ENCODE data around the gene CD99. TPM values are rescaled to one million over a fixed set of nuclear protein-coding genes. Genes with fewer than 3 reads are reported as not detected.
A peak's percentile ranks its signal among the peaks of the same experiment; 100 is the strongest.

CD99 gene
- total RNA-seq, 4 donors from 2014 or later: 285 to 421 (median 292) TPM

DNA sequence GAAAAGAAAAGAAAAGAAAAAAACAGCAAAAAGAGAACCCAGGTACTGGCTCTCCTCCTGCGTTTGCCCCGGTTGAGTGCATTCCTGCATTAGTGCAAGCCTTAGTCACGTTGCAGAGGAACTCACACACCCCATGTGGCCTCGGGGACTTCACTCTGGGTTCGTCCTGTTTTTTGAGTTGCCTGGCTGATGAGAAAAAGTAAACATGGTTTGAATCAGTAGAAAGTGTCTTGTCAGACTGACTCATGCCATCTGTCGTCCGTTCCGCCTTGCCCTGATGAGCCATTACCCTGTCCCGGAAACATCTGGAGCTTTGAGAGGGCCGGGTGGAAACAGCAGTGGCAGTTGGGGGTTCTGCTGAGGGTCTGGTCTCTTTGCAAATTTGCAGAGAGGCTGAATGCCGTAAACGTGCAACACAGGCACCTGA, 16.3 kb downstream of the CD99 start:
- TF ChIP-seq EP300 (IDR thresholded peaks at IDR 0.05): no peak
- TF ChIP-seq POLR2AphosphoS5 (IDR thresholded peaks at IDR 0.05): peak; percentile 88
- H3K4me1 ChIP-seq: peaks cover 18 to 93% (median 50%) of the 10 kb centered on the region in 3 donors

DNA sequence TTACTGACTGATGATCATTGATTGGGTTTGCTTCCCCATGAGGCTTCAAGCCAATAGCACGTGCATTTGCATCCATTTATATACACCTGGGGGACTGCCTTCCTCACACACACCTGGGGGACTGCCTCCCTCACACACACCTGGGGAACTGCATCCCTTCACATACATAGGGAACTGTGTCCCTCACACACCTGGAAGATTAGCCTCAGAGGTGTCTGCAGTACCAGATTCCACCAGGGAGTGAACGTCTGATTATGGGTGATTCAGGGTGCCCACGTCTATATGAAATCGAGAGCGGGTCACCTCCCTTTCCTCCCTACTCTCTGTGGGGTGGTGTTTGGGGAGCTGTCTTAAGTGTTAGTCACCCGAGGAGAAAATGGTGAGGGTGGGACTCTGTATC, 16.9 kb downstream of the CD99 start:
- no peak for ATAC-seq
- Histone ChIP-seq H3K27ac (peak overlapping the region in 2 of 4 donors; percentile 67 to 69), H3K4me3 (no peak overlapping the region), H3K36me3 (peaks cover 0 to 21% of the 10 kb centered on the region in 2 donors), H3K27me3 (no peaks in the 10 kb centered on the region), H3K9me3 (no peaks in the 10 kb centered on the region), H3K4me1 (peaks cover 18 to 86% (median 50%) of the 10 kb centered on the region in 3 donors)
- WGBS, 2 donors (ENCODE audit: low coverage in 1 of 2): 44 to 76% methylated on average over 2 to 3 of the region's 6 CpGs
- TF ChIP-seq EP300 (IDR thresholded peaks at IDR 0.05) (no peak), POLR2AphosphoS5 (IDR thresholded peaks at IDR 0.05) (no peak), POLR2A (IDR thresholded peaks at IDR 0.05) (no peak)
- TF ChIP-seq, protein P1, sequence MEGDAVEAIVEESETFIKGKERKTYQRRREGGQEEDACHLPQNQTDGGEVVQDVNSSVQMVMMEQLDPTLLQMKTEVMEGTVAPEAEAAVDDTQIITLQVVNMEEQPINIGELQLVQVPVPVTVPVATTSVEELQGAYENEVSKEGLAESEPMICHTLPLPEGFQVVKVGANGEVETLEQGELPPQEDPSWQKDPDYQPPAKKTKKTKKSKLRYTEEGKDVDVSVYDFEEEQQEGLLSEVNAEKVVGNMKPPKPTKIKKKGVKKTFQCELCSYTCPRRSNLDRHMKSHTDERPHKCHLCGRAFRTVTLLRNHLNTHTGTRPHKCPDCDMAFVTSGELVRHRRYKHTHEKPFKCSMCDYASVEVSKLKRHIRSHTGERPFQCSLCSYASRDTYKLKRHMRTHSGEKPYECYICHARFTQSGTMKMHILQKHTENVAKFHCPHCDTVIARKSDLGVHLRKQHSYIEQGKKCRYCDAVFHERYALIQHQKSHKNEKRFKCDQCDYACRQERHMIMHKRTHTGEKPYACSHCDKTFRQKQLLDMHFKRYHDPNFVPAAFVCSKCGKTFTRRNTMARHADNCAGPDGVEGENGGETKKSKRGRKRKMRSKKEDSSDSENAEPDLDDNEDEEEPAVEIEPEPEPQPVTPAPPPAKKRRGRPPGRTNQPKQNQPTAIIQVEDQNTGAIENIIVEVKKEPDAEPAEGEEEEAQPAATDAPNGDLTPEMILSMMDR (IDR thresholded peaks at IDR 0.05): peak in 1 of 4 experiments; percentile 8

More for the DNA sequence above, 16.3 kb downstream of the CD99 start:
- Histone ChIP-seq H3K36me3 (peaks cover 0 to 14% of the 10 kb centered on the region in 2 donors), H3K27me3 (no peaks in the 10 kb centered on the region), H3K9me3 (no peaks in the 10 kb centered on the region), H3K27ac (peak overlapping the region in 2 of 4 donors; percentile 67 to 69), H3K4me3 (peak overlapping the region in 1 of 2 donors; percentile 12)
- ATAC-seq: peak; percentile 73
- 2 to 22% methylated on average over 5 to 9 of the region's 12 CpGs for WGBS, 2 donors (ENCODE audit: low coverage in 1 of 2)

DNA sequence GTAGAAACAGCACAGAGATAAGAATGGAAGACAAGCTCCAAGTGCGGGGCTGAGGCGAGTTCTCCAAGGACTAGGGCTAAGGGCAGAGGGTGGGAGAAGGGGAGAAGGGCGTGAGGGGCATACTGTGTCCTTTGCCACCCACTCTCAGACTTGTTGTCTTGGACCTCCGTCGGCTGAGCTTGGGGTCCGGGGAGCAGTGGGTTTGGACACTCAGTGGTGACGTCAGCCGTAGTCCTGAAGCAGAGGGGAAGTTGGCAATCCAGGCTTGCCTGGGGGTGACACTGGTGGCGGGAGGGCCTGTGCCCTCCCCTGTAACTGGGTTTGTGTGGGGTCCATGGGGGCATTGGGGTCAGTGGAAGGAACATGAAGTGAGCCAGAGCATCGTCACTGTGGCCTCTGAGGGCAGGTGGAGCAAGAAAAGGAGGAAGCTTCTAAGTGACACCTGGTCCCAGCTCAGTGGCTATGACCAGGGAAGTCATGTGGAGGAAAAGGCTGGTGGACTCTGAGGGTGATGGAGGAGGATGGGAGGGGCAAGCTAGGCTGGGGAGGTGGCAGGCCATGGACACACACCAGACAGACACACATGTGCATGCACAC, 17.6 kb downstream of the CD99 start:
- TF ChIP-seq EP300 (IDR thresholded peaks at IDR 0.05): no peak
- 77 to 84% methylated on average over 4 of the region's 10 CpGs for WGBS, 2 donors (ENCODE audit: low coverage in 1 of 2)
- Histone ChIP-seq H3K4me1 (peaks cover 18 to 86% (median 49%) of the 10 kb centered on the region in 3 donors), H3K27ac (peak overlapping the region in 2 of 4 donors; percentile 67 to 69), H3K36me3 (peaks cover 0 to 26% of the 10 kb centered on the region in 2 donors), H3K27me3 (no peaks in the 10 kb centered on the region), H3K9me3 (no peaks in the 10 kb centered on the region), H3K4me3 (no peak overlapping the region)
- no peak for ATAC-seq

DNA sequence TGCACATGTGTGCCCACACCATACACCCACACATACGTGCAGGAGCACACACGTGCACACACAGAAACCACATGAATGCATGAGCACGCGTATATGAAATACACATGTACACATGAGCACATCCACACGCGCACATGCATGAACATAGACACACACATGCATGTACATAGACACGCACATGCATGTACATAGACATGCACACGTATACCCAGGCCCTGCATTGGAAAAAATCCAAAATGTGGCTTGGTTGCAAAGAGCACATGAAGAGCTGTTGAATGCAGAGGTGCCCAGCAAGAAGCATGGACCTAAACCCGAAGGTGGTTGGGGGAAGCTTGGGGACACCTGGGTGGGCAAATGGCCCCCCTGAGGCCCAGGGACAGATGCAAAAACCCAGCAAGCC, 18.5 kb downstream of the CD99 start:
- Histone ChIP-seq H3K27ac (peak overlapping the region in 3 of 4 donors; percentile 64 to 73 (median 69)), H3K4me3 (peak overlapping the region in 1 of 2 donors; percentile 24), H3K27me3 (no peaks in the 10 kb centered on the region), H3K9me3 (no peaks in the 10 kb centered on the region), H3K4me1 (peaks cover 15 to 79% (median 40%) of the 10 kb centered on the region in 3 donors), H3K36me3 (peaks cover 0 to 30% of the 10 kb centered on the region in 2 donors)
- TF ChIP-seq POLR2AphosphoS5 (IDR thresholded peaks at IDR 0.05) (no peak), EP300 (IDR thresholded peaks at IDR 0.05) (no peak), POLR2A (IDR thresholded peaks at IDR 0.05) (no peak)
- TF ChIP-seq, protein P1 (IDR thresholded peaks at IDR 0.05): no peak
- no peak for ATAC-seq
- 68 to 80% methylated on average over 7 to 9 of the region's 9 CpGs for WGBS, 2 donors (ENCODE audit: low coverage in 1 of 2)

DNA sequence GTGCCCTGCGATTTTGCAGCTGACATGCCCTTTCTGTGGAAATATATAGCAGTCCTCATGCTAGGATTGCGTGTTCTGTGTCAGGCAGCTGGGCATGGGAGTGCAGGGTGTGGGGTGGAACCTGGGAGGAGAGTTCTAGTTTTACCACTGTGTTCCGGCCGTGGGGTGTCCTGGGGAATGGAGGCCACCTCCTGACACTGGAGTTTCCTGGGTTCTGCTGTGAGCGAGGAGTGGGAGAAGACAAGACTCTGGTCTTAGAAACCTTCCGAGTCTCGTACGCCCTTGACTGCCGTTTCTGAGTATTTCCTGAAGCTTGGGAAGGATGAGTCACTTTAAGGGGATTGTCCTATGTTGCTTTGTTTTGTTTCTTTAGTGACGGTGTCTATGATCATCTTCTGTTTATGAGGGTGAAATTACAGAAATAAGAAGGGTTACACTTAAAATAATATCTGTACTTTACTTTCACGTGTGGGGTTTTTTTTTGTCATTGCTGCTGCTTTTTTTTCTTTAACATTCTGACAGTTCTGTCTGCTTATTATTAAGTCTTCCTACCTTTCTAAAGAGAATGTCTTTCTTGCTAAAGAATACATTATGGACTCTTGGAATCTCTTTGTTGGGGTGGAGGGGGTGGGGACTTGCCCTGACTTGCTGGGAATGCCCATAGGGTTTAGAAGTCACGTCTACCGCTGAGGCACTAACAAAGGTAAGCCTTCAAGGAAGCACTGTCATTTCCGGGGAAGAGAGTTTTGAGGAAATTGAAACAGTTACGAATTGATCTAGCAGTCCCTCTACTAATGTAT, 19.1 kb downstream of the CD99 start:
- ATAC-seq: peak; percentile 62
- Histone ChIP-seq H3K4me3 (peak overlapping the region in 1 of 2 donors; percentile 24), H3K27me3 (no peaks in the 10 kb centered on the region), H3K36me3 (peaks cover 0 to 36% of the 10 kb centered on the region in 2 donors), H3K9me3 (no peaks in the 10 kb centered on the region), H3K4me1 (peaks cover 11 to 72% (median 36%) of the 10 kb centered on the region in 3 donors), H3K27ac (peak overlapping the region in 3 of 4 donors; percentile 64 to 73 (median 69))
- TF ChIP-seq, protein P1 (IDR thresholded peaks at IDR 0.05): no peak
- TF ChIP-seq POLR2A (IDR thresholded peaks at IDR 0.05) (no peak), EP300 (IDR thresholded peaks at IDR 0.05) (no peak), POLR2AphosphoS5 (IDR thresholded peaks at IDR 0.05) (peak; percentile 50)
- WGBS, 2 donors (ENCODE audit: low coverage in 1 of 2): 12 to 41% methylated on average over 6 to 14 of the region's 15 CpGs
